Endothelial cell of umbilical vein (primary cell): ENCODE data around the gene GRPR. TPM values are rescaled to one million over a fixed set of nuclear protein-coding genes. Genes with fewer than 3 reads are reported as not detected.

Source experiments
- BruUV-seq: library from RNA; stranded (reverse); fragments of 400-500 nt; replicated peaks from 2 replicates; lab custom pipeline; 2021; lab: Mats Ljungman, UMichigan
- CTCF ChIA-PET: fragments of 300-600, 350-600 bp; sonication (Branson Sonifier 250); formaldehyde crosslinking; loops from one replicate; lab custom pipeline; 2021; ENCODE audit warnings: antibody characterized with exemption, inconsistent platforms; lab: Charles Lee
- POLR2A ChIA-PET: fragments of 300-600, 350-600 bp; sonication (Branson Sonifier 250); formaldehyde crosslinking; loops from one replicate; lab custom pipeline; 2021; ENCODE audit warnings: antibody characterized with exemption, inconsistent platforms; lab: Charles Lee
- DNase-seq: peaks from one replicate; pipeline ENCODE4 v3.0.0-alpha.2; 2011; ENCODE audit warnings: low read depth, low spot score
- FAIRE-seq: peaks from 2 replicates; lab custom pipeline; 2011; peaks lifted over from hg19 to GRCh38; lab: Jason Lieb, UNC
- H2AFZ ChIP-seq: 2 replicates; pipeline ENCODE4 v1.6.0; 2012; ENCODE audit warnings: low read depth, low read length, control low read depth, inconsistent platforms
- H3K27ac ChIP-seq: 2 replicates; pipeline ENCODE4 v1.5.1; 2011; ENCODE audit warnings: low read depth, mild to moderate bottlenecking, control low read depth, low read length, moderate library complexity; ENCODE audit not compliant: insufficient read depth
- H3K27me3 ChIP-seq, 2 experiments: 2 replicates each; pipeline versions ENCODE4 v1.6.0 to v1.6.1; 2011; ENCODE audit warnings: low read length in 2 of 2, mixed read lengths in 1 of 2; ENCODE audit not compliant: control insufficient read depth in 2 of 2, insufficient read depth in 2 of 2
- H3K36me3 ChIP-seq, 2 experiments: 2 replicates in 1 of 2; 3 replicates in 1 of 2; pipeline ENCODE4 v1.5.1; 2011; ENCODE audit warnings: low read length in 2 of 2, mild to moderate bottlenecking in 1 of 2, moderate library complexity in 1 of 2; ENCODE audit not compliant: control insufficient read depth in 2 of 2, insufficient read depth in 2 of 2; ENCODE audit errors: extremely low read depth in 1 of 2
- H3K4me1 ChIP-seq: 3 replicates; pipeline ENCODE4 v1.5.1; 2011; ENCODE audit warnings: mild to moderate bottlenecking, low read length; ENCODE audit not compliant: control insufficient read depth, insufficient read depth; ENCODE audit errors: extremely low read depth
- H3K4me2 ChIP-seq: 2 replicates; pipeline ENCODE4 v1.6.1; 2011; ENCODE audit warnings: low read length, control low read depth, mixed read lengths; ENCODE audit not compliant: insufficient read depth
- H3K4me3 ChIP-seq, 3 experiments: fragments of 200-600 bp in 1 of 3; sonication (generic), shearing (Covaris generic) in 1 of 3; replicated peaks in 1 of 3; 2 replicates each; pipeline ENCODE4 v1.5.1; 2011 to 2016; ENCODE audit warnings: control low read depth in 3 of 3, low read length in 3 of 3, mild to moderate bottlenecking in 2 of 3, inconsistent platforms in 1 of 3, low read depth in 1 of 3, moderate library complexity in 1 of 3; ENCODE audit not compliant: insufficient read depth in 1 of 3
- H3K79me2 ChIP-seq: 2 replicates; pipeline ENCODE4 v1.6.0; 2012; ENCODE audit warnings: low read length, inconsistent platforms; ENCODE audit not compliant: control insufficient read depth, insufficient read depth
- H3K9ac ChIP-seq: replicated peaks from 2 replicates; pipeline ENCODE3; 2011; ENCODE audit warnings: low read length, control low read depth; ENCODE audit not compliant: insufficient read depth; ENCODE audit errors: extremely low read depth
- H3K9me1 ChIP-seq: replicated peaks from 3 replicates; pipeline ENCODE4 v1.6.0; 2011; ENCODE audit warnings: mild to moderate bottlenecking, low read length; ENCODE audit not compliant: control insufficient read depth, insufficient read depth; ENCODE audit errors: extremely low read depth
- H3K9me3 ChIP-seq: replicated peaks from 2 replicates; pipeline ENCODE4 v1.5.1; 2012; ENCODE audit warnings: low read length, inconsistent platforms; ENCODE audit not compliant: control insufficient read depth, insufficient read depth
- H4K20me1 ChIP-seq: replicated peaks from 2 replicates; pipeline ENCODE3; 2011; ENCODE audit warnings: mild to moderate bottlenecking, low read length; ENCODE audit not compliant: control insufficient read depth, insufficient read depth; ENCODE audit errors: extremely low read depth
- CTCF ChIP-seq, 2 donors: IDR thresholded peaks; 1 replicate in 1 of 2; 2 replicates in 1 of 2; pipeline ENCODE4 v1.5.1; 2011; ENCODE audit warnings: low read length in 2 of 2, mild to moderate bottlenecking in 2 of 2, moderate library complexity in 2 of 2, control low read depth in 1 of 2, inconsistent platforms in 1 of 2, low read depth in 1 of 2; ENCODE audit not compliant: insufficient read depth in 1 of 2; ENCODE audit errors: extremely low read depth in 1 of 2
- EZH2 ChIP-seq: IDR thresholded peaks from 2 replicates; pipeline ENCODE4 v1.6.1; 2012; ENCODE audit warnings: borderline replicate concordance, low read depth, mild to moderate bottlenecking, moderate library complexity, low read length, inconsistent platforms; ENCODE audit not compliant: severe bottlenecking
- FOS ChIP-seq: IDR thresholded peaks from 2 replicates; pipeline ENCODE4 v1.6.1; 2011; ENCODE audit warnings: mild to moderate bottlenecking, low read length, moderate library complexity, borderline replicate concordance; ENCODE audit not compliant: insufficient read depth
- GATA2 ChIP-seq: IDR thresholded peaks from 2 replicates; pipeline ENCODE4 v1.7.0; 2011; ENCODE audit warnings: low read depth, mild to moderate bottlenecking, moderate library complexity, mixed read lengths, low read length; ENCODE audit not compliant: insufficient read length, insufficient read depth
- JUN ChIP-seq: IDR thresholded peaks from 2 replicates; pipeline ENCODE4 v1.6.1; 2011; ENCODE audit warnings: borderline replicate concordance, low read depth; ENCODE audit not compliant: insufficient read length, insufficient read depth
- MAX ChIP-seq: IDR thresholded peaks from 2 replicates; pipeline ENCODE4 v1.6.1; 2011; ENCODE audit not compliant: insufficient read depth, insufficient read length
- MYC ChIP-seq: IDR thresholded peaks from one replicate; pipeline ENCODE4 v1.6.1; 2011; ENCODE audit warnings: mild to moderate bottlenecking, low read depth, low read length
- POLR2A ChIP-seq: IDR thresholded peaks from 2 replicates; pipeline ENCODE4 v1.6.1; 2012; ENCODE audit warnings: low read depth, mild to moderate bottlenecking, control low read depth, low read length
- POLR2AphosphoS5 ChIP-seq: IDR thresholded peaks from 2 replicates; pipeline ENCODE4 v1.6.1; 2012; ENCODE audit warnings: low read depth, mild to moderate bottlenecking, control low read depth, low read length, moderate library complexity; ENCODE audit not compliant: insufficient read depth
- dilution Hi-C: fragments of 300-500 bp; cut with MboI; formaldehyde crosslinking; loops from one replicate; pipeline ENCODE4 v1.15.0; 2019; ENCODE audit warnings: low sequenced_read_pairs; ENCODE audit not compliant: extremely low pct_ligation_motif_present
- intact Hi-C: fragments of 100-400 bp; cut with micrococcal nuclease; formaldehyde crosslinking; loops from one replicate; pipeline ENCODE4 v1.10.0; 2022
- polyA plus RNA-seq, 4 experiments: library from polyadenylated mRNA; depleted of rRNA in 3 of 4; stranded (reverse) in 3 of 4; unstranded in 1 of 4; fragments of >200 nt; gene quantifications; 2 replicates each; pipeline versions ENCODE4 v1.2.1 to v1.2.3, GENCODE V29; 2011 to 2012; ENCODE audit warnings: missing spikeins in 1 of 4
- total RNA-seq: library from RNA; stranded (reverse); gene quantifications from 2 replicates; pipeline ENCODE4 v1.2.3, GENCODE V29; 2021

Gene GRPR
- total and polyA plus RNA-seq, 2 donors (not counting 3 experiments of a cell fraction or from before 2014, with no cell fraction given), result 0.11 TPM; not detected in 1

GRCh38 chrX:16145656-16146055 lies 22.3 kb downstream of the GRPR start:
- dilution Hi-C loops (no loop called here), intact Hi-C loops (no loop called here)
- no peaks in the 10 kb centered on the region for H4K20me1 ChIP-seq
- no peaks in the 10 kb centered on the region for H3K4me1 ChIP-seq
- H3K9me3 ChIP-seq, result no peaks in the 10 kb centered on the region
- no peaks in the 10 kb centered on the region for H3K36me3 ChIP-seq
- no peak overlapping the region for H3K4me2 ChIP-seq
- DNase-seq, result no peak
- no peaks in the 10 kb centered on the region for H3K9me1 ChIP-seq
- BruUV-seq, result no TSS peak
- H2AFZ ChIP-seq, result no peak overlapping the region
- no peak overlapping the region for H3K9ac ChIP-seq
- POLR2A ChIA-PET, result no interaction called here
- H3K27me3 ChIP-seq, result no peaks in the 10 kb centered on the region
- no peak overlapping the region for H3K27ac ChIP-seq
- H3K4me3 ChIP-seq, result no peak overlapping the region
- no peak for FAIRE-seq
- no peaks in the 10 kb centered on the region for H3K79me2 ChIP-seq
- TF ChIP-seq JUN, result no peak
- no peak for TF ChIP-seq POLR2A
- no peak for TF ChIP-seq CTCF (IDR thresholded peaks at IDR 0.05; ENCODE audit: extremely low read depth in 1 of 2, insufficient read depth in 1 of 2, low read depth in 1 of 2, low read length in 2 of 2)
- TF ChIP-seq POLR2AphosphoS5, result no peak
- no peak for TF ChIP-seq MAX
- TF ChIP-seq EZH2, result no peak
- no peak for TF ChIP-seq MYC
- TF ChIP-seq GATA2, result no peak
- TF ChIP-seq FOS, result no peak
- CTCF ChIA-PET, result no interaction called here
